SH-SY5Y (cell line): ENCODE data around the gene HDGFL2.

Experiments used
- GATA2 ChIP-seq: IDR thresholded peaks from 2 replicates; pipeline ENCODE4 v1.6.1; 2011; ENCODE audit warnings: mild to moderate bottlenecking, low read depth, low read length
- GATA3 ChIP-seq: IDR thresholded peaks from 2 replicates; pipeline ENCODE4 v1.6.1; 2011; ENCODE audit warnings: low read depth, mild to moderate bottlenecking, low read length, moderate library complexity

HDGFL2 gene

GRCh38 chr19:4452230-4452990 is 19.7 kb upstream of the HDGFL2 start:
- no peak for TF ChIP-seq GATA2
- TF ChIP-seq GATA3 = no peak

GRCh38 chr19:4453232-4454179 is 18.6 kb upstream of the HDGFL2 start:
- TF ChIP-seq GATA2 (no peak), GATA3 (no peak)

DNA sequence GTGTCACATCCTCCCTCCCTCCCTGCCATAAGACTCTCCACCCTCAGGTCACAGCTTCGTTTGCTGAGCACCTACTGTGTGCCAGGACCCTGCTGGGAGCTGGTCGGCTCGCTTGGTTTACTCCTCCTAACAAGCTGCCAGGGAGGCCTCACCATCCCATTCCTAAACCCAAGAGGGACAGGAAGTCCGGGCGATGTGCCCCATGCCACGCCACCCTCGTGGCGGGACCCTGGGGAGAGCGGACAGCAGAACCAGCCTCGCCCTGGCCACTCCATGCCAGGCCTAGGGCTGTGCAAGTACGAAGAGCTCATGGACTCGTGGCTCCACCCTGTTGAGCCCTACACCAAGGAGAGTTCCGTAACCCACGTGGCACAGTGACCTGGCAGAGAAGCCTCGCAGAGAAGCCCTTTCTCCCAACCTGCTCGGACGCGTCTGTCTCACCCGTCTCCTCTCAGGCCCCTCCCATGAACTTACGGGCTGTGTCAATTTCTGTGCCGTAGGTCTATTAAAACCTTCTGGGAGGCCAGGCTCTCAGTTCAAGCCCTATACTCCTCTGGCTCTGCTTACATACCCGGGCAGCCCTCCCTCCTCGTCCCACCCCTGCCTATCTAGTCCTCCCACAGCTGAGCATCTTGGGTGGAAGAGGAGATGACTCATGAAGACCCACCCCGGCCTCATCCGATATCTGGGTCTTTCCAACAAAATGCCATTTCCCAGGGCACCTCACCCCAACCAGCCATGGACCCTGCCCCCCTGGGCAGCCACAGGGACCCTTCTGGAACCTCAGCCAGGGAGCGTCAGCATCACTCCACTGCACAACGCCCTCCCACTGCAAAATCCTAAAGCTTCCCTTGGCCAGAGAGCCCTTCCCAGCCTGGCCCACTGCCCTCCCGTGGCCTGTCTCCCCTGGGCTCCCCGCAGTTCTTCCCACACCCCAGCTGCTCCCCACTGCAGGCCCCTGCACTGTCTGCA is 17.1 kb upstream of the HDGFL2 start:
- no peak for TF ChIP-seq GATA2
- no peak for TF ChIP-seq GATA3

DNA sequence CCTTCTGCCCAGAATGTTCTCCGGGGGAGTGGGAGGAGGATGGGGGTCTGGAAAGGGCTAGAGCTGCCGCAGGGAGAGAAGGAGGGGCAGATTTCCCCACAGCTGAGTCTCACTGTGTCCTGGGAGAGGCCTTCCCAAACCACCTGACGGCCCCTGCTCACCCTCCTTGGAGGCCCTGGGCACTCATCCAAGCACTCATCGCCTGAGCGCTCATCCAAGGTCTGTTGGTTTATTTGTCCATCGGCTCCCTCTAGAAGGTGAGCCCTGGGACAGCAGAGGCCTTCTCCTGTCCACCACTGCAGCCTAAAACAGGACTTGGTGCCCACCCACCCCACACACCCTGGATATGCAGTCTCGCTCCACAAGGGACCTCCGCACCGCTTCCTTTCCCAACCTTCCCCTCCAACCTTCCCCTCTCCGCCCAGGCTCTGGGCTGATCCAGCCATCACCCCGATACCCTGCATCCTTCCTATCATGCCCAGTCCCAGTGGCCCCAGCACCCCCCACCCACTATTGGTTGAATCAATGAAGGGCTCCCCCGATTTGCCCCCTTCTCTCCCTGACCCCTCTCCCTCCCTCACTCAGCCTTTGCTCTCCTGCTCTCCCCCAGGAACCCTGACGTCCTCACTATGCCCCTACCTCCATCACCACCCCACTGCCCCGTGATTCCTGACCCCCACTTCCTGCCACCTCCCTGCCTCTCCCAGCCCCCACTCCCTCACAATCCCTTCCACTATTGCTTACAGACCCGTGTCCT is 16.2 kb upstream of the HDGFL2 start:
- TF ChIP-seq GATA3 (no peak), GATA2 (no peak)

- TF ChIP-seq GATA3 = no peak
- TF ChIP-seq GATA2 = no peak
Measured at GRCh38 chr19:4456476-4456842, 15.6 kb upstream of the HDGFL2 start.

DNA sequence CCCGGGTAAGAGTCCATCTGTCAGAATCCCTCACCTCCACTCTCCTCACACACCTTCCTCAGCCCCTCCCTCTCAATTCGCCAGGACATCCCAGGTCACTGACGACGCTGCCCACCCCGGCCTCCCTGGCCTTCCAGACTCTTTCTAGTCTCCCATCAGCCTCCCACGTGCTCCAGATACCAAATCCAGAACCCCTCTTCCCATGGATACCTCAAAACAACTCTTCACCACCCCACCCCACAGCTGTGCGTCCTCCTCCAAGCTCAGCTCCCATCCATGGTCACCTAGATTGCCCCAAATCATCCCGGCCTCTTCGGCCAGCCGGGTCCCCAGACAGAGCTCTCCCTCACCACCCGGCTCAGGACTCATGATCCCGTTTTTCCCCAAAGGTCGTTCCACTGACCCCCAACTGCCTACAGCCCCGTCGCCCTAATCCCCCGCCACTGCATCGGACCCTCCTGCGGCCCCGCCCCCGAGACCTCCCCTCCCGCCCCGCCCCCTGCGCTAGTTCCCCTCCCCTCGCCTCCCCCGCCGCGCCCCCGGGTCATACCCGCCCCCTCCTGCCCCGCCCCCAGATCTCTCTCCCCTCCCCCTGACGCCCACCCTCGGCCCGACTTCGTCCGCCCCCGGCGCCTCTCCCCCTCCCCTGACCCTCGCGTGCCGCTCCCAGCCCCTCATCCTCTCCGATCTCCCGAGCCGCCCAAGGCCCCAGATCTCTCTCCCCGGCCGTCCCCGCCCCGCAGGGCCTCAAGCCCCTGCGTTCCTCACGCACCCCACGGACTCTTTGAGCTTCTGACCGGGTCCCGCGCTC is 15.0 kb upstream of the HDGFL2 start:
- TF ChIP-seq GATA2 (no peak), GATA3 (no peak)

DNA sequence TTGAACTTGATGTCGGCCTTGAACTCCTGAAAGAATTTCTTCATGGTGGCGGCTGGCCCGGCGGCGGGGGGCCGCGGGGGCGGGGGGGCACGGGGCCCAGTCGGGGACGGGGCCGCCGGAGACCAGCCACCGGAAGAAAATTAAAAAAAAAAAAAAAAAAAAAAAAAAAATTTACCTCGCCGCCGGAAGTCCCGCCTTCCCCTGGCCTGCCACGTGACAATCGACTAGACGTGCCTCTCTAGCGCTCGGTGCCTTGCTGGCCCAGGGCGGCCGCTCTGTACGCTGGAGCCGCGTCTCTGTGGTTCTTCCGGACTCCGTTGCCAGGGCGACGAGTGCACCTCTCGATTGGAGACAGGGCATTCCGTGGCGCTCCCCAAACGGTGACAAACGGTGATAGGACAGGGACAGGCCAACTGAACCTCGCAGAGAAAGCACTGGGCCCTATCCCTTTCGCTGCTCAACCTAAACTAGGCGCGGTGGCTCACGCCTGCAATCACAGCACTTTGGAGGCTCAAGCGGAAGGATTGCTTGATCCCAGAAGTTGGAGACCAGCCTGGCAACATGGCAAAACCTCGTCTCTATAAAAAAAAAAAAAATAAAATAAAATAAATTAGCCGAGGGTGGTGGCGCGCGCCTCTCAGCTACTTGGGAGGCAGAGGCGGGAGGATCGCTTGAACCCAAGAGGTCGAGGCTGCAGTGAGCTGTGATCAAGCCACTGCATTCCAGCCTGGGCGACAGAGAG is 14.3 kb upstream of the HDGFL2 start, which contains the start of gene UBXN6:
UBXN6 (minus strand) TSS at position 141 of the 742 bp plus-strand sequence; CDS start at position 44, 97 bp downstream.
- TF ChIP-seq GATA3 = no peak
- TF ChIP-seq GATA2 = no peak

GRCh38 chr19:4464815-4465581 is 7.1 kb upstream of the HDGFL2 start:
- TF ChIP-seq GATA3 = no peak
- TF ChIP-seq GATA2 = no peak

- TF ChIP-seq GATA2 (no peak), GATA3 (no peak)
Measured at GRCh38 chr19:4467835-4468234, 4.3 kb upstream of the HDGFL2 start.

DNA sequence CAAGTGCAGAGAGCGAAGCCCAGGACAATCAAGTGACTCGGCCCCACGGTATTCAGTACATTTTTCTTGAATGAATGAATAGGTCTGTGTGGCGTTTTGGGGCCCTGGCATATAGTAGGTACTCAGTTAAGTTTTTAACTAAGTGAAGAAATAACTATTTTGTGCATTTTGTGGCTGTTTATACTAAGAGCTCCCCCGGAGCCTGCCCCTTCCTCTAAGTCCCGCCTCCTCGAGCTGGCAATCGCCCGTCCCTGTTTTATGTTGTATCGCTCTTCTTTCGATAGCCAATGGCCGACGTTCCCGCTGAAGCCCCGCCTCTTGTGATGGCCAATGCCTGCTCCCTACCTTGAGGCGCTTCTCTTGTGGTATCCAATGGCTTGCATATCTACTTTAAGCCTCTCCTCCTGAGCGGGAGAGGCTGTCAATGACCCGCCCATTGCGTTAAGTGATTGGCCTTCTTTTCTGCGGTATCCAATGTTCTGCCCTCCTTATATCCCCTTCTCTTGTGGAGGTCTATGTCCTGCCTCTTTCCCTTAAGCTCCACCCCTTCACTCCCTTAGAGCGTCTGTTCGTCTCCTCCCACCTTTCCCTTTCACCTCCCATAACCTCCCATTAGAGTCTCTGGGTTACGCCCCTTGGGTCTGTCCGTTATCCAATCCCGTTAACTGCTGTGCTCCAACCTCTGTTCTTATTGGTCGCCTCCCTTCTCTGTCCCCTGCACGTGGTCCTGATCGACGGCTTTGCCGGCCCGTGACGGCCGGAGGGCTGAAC is 509 bp upstream of the HDGFL2 start:
- TF ChIP-seq GATA3 (no peak), GATA2 (no peak)
